HPDE6-E6E7 (cell line): ENCODE data around the gene CHST6.
"Not testable (repeated sequence)": the region's sequence is repeated elsewhere in the genome, so short reads cannot be mapped to it uniquely, and the experiment has no call there.

ENCODE experiments used
- DNase-seq: peaks from one replicate; pipeline ENCODE4 v3.0.0; 2011; ENCODE audit warnings: missing footprints; ENCODE audit errors: extremely low spot score

CHST6 gene

GRCh38 chr16:75443298-75443697 is 51.9 kb downstream of the CHST6 start:
- no peak for DNase-seq

GRCh38 chr16:75433732-75434413 is 61.4 kb downstream of the CHST6 start:
- DNase-seq = peak; percentile 86

- peak; percentile 100 for DNase-seq
These were observed 62.2 kb downstream of the CHST6 start, which contains the start of gene CFDP1 for GRCh38 chr16:75432828-75433731. Gene CFDP1 (minus strand): TSS chr16:75433503. CDS start chr16:75433352, 151 bp downstream.

- DNase-seq = no peak
These were observed 65.4 kb downstream of the CHST6 start for GRCh38 chr16:75429621-75430403.

- not testable (repeated sequence) for DNase-seq
These were observed 68.7 kb downstream of the CHST6 start for GRCh38 chr16:75426524-75426923.

GRCh38 chr16:75424105-75424762 is 71.0 kb downstream of the CHST6 start:
- DNase-seq = not testable (repeated sequence)

GRCh38 chr16:75423723-75424104 is 71.5 kb downstream of the CHST6 start:
- DNase-seq = no peak
